ENCODE measurements around the gene TMEM121.

GRCh38 chr14:105547741-105548169 lies 21.4 kb downstream of the TMEM121 start:
- TF ChIP-seq POLR2AphosphoS5 (IDR thresholded peaks at IDR 0.05; ENCODE audit: low read depth, low read length) (no peak), SIN3A (IDR thresholded peaks at IDR 0.05; ENCODE audit: borderline replicate concordance, insufficient read depth, low read length) (no peak), REST (IDR thresholded peaks at IDR 0.05; ENCODE audit: insufficient read depth in 1 of 2, low read depth in 2 of 2, low read length in 2 of 2) (no peak)

Measured in PFSK-1 (cell line).